NCI-H128 (cell line): ENCODE data around the gene KCNT1.

Experiments
- DNase-seq: peaks from one replicate; lab custom pipeline; 2025; ENCODE audit not compliant: unreplicated experiment; lab: John Stamatoyannopoulos, UW

The KCNT1 gene

GRCh38 chr9:135724186-135724787 lies 22.3 kb downstream of the KCNT1 start:
- DNase-seq: no peak

DNA sequence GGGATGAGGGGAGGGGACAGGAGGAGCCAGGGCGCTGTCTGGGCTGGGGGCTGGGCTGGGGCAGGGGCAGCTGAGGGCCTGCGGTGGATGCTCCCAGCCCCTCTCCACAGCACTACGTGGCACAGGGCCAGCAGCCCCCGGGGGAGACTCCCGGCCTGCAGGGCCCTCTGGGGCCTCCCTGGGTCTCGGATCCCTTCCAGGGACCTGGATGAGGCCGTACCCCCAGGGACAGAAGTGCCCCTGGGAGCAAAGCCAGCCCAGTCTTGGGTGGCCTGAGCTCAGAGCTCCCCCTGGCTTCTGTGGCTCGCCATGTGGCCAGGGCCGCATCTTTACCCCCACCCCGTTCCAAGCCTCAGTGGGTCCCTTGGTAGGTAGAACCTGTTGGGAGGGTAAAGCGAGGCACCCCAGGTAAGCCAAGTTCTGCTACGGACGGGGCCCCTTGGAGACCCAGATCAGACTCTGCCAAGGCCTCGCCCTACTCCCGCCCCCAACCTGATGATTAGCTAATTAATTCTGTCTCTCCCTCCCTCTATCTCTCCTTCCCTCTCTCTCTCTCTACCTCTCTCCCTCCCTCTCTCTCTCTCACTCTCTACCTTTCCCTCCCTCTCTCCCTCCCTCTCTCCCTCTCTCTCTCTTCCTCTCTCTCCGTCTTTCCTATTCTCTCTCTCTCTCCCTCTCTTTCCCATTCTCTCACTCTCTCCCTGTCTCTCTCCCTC lies 24.3 kb downstream of the KCNT1 start:
- DNase-seq: no peak

- DNase-seq: no peak
These were observed 25.4 kb downstream of the KCNT1 start for GRCh38 chr9:135727257-135727875.

GRCh38 chr9:135728436-135729110 lies 26.6 kb downstream of the KCNT1 start:
- DNase-seq: no peak

DNA sequence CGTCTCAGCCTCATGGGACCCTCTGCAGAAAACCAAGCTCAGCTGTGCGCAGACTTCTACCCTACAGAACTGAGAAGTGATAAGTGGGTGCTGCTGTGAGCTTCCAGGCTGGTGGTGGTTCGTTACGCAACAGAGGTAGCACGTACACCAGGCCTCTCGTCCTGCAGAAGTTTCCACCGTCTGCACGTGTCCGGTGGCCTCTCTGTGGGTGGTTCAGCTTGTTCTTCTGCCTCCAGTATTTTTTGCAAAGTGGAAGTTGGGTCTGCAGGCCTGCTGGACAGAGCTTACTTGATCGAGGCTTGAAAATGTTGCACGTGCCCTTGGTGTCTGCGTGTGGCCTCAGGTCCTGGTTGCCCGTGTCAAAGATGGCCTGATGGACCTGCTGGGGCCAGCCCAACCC lies 27.5 kb downstream of the KCNT1 start:
- DNase-seq: no peak

DNA sequence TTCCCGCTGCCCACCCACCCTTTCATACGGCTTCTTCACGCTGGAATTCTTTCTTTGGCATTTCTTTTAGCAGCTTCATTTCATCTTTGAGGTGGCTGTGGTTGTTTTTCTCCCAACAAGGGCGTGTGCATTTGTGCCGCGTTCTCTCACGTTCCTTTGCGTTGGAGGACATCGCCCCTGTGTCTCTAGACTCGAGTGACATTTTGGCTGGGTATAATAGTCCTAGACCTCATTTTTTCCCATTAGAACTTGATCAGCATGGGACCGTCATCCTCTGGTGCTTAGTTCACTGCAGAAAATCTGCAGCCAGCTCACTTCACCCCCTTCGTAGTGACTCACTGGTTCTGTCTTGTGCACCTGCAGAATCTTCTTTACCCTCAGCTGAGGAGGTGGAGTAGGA lies 29.5 kb downstream of the KCNT1 start:
- DNase-seq: no peak

DNA sequence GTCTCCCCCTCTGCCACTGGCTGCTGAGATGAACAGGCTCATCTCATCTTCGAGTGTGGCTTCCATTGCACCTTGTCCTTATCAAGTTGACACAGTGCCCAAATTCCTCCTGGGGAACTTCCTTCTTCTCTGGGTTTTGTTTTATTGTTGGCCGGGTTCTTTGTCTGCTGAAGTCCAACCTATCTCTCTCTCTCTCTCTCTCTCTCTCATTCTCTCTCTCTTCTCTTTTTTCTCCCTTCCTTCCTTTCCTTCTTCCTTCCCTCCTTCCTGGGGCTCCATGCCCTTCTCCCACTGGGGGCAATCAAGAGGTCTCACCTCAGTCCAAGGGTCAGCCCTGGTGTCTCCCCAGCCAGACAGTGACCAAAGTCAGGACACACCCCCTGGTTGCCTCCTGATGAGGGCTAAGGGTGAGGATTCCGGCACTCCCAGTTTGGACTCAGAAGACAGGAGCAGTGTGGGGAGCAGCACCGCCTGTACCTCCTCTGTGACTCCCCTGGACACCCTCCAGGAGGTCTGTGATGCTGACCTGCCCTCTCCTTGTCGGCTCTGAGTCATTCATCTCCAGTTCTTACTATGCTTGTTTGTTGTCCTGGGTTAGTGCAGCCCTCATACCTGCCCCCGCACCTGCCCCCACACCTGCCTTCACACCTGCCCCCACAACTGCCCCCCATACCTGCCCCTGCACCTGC lies 30.7 kb downstream of the KCNT1 start:
- DNase-seq: no peak

- DNase-seq: no peak
These were observed 32.7 kb downstream of the KCNT1 start for GRCh38 chr9:135734616-135735144.

DNA sequence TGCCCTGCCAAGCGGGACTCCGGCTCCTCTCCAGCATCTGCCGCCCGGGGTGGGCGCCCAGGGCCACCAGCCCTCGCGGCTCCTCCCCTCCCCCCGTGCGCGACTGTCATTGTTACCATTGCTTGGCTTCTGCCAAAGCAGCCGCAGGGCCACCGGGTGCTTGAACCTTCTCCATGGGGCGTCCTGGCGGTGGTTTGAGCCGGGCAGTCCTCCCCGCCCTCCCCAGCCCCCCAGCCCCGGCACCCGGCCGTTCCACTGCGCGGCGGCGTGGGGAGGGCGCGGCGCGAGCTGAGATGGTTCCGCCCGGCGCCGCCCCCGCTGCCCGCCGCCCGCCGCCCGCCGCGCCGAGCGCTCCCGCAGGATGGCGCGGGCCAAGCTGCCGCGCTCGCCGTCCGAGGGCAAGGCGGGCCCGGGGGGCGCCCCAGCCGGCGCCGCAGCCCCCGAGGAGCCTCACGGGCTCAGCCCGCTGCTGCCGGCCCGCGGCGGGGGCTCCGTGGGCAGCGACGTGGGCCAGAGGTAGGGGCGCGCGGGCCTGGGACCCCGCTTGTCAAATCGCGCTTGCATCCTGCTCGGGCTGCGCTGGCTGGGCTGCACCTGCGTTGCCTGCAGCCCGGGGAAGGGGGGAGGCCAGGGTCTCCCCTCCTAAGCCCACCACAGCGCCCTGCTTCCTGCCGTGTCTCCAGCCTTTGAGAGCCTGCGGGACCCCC lies 34.4 kb downstream of the KCNT1 start:
- no peak for DNase-seq

DNA sequence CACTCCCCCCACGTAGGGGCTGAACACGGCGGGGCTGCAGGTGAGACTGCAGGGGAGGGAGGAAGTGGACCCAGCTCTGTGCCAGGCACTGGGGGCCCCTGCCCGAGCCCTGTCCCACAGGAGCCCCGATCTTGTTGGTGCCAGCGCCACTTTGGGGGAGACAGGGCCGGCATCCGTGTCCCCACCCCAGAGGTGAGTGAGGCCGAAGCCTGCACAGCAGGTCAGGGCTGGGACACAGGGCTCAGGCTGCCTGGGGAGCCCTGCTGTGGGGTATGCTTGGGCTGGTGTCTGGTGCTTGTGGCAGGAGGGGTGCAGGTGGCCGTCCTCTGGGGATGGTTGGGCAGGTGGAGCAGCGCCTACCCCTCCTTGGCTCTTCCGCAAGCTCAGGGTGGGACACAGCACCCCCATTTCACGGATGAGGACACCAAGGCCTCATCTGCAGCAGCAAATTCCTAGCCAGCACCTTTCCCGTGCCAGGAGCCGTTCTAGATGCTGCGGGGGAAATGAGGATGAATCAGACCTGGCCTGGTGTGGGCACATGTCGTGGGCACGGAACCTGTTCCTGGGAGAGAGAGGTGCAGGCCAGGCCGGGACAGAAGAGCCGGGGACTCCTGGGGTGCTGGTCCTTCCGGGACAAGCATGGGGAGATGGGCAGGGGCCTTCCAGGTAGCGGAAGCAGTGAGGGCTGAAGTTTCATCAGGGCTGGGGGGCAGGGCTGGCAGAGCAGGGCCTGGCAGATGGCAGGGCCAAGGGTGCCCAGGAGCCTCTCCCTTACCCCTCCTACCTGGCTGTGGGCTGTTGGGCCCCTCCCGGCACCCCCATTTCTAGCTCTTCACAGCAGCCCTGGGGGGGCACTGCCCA lies 35.2 kb downstream of the KCNT1 start:
- DNase-seq: no peak

DNA sequence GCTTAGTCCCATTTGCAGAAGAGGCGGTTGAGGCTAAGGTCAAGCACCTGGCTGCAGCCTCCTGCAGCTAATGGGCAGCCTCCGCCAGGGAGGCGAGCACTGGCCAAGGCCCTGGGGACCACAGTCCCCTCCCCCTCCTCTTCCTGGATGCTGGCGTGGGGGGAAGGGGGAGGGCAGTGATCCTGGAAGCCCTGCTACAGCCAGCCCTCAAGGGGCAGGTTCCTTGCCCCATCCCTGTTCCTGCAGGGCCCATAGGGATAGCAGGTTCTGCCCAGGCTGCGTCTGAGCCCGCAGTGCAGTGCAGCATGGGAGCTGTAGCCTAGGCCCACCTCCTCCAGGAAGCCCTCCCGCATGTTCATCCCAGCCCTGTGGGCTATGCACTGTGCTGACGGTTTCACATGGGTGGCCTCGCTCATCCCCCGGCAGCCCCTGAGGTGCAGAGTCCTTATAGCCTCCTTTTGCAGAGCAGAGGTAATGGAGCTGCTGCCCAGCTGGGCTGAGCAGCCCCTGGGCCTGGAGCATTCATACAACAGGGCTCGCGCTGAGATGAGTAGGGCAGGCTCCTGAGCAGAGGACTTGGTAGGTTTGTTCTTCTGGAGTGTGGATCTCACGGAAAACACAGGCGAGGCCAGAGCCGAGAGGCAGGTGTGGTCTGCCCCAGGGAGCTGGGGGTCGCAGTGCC lies 36.0 kb downstream of the KCNT1 start:
- no peak for DNase-seq

- no peak for DNase-seq
These were observed 37.6 kb downstream of the KCNT1 start for GRCh38 chr9:135739271-135740220.

DNA sequence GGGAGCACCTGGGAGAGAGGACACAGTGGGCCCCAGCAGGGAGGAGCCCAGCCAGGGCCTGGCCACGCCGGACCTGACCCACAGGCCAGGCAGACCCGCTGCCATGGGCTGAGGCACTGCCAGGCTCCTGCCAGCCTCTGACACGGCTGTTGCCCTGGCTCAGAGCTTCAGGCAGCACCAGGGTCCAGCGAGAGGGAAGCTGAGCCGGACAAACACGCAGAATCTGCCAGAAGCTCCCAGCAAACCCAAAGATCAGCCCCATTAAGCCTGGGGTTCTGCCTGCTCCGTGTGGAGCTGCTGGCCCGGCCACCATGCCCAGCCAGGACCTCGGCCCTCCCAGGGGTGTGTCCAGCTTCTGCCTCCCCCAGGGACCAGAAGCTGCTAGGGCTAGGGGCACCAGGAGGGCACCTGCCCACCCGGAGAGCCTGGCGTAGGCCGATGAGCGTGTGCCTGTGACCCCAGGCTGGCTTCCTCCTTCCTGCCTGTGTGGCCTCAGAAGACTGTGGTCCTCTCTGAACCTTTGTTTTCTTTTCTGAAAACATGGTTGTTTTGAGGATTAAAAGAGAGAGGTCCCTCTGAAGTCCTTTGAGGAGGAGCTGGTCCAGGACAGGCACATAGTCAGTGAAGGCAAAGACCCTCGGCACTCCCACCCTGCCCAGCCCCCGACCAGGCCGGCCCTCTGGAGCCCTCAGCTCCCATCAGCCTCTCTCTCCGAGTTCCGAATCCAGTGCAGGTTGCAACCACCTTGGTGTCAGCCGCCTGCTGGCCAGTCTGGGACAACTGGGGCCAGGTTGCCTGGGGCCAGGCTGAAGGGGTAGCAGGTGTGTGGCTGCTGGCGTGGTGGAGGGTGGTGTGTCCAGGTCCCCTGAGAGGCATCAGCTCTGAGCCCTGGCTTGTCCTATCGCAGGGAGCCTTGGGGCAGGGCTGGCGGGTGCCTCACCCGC lies 39.6 kb downstream of the KCNT1 start:
- no peak for DNase-seq

- no peak for DNase-seq
These were observed 41.0 kb downstream of the KCNT1 start for GRCh38 chr9:135743021-135743420.

DNA sequence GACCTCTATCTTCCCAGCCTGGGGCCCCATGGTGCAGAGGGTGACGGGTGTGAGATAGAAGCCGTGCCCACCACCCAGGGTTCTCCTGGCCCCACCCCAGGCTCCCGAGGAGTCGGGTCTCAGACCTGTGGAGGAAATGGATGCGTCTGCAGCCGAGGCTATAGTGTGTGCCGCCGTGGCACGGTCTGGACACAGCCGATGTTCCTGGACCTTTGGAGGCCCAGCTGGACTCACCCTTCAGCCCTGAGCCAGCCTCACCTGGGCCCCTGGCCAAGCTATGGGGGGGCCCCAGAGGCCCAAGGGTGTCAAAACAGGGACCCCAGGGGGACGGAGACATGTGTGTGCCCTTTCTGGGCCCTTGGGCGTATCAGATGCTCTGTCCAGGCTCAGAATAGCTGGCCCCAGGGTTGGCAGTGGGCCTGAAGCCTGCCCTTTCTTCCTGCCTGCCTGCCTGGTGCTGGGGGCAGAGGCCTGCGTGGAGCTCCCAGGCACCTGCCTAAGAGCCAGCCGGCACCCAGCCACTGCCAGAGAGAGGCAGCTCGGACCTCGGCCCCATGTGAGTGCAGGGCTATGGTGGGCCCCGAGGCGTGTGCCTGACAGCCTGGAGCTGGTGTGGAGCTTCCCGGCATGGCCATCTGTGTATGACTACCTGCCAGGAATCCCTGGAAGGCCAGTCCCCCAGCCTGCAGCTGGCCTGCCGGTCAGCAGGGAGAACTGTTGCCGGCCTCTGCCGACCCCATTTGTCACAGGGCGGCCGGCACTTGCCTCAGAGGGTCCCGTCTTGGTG lies 41.8 kb downstream of the KCNT1 start:
- DNase-seq: no peak
